ENCODE data around the gene SMURF1. TPM values are rescaled to one million over a fixed set of nuclear protein-coding genes. Genes with fewer than 3 reads are reported as not detected.

The SMURF1 gene
- total and polyA plus RNA-seq, 2 of the 8 experiments (the other 6 are each of a cell fraction or from before 2014, with no cell fraction given): 9.6 to 24.5 TPM

DNA sequence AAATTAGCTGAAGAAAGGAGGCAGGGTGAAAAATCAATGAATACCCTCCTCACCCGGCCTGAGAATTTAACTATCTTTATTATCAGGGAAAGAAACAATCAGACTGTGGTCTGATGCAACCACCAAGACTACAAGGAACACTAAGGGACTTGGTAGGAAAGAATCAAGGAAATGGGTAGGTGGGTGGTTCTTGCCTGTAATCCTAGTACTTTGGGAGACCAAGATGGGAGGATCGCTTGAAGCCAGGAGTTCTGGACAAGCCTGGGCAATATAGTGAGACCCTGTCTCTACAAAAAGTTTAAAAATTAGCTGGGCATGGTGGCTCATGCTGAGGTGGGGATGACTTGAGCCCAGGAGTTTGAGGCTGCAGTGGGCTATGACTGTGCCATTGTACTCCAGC lies 12.6 kb downstream of the SMURF1 start (continued):
- TF ChIP-seq, protein P1, sequence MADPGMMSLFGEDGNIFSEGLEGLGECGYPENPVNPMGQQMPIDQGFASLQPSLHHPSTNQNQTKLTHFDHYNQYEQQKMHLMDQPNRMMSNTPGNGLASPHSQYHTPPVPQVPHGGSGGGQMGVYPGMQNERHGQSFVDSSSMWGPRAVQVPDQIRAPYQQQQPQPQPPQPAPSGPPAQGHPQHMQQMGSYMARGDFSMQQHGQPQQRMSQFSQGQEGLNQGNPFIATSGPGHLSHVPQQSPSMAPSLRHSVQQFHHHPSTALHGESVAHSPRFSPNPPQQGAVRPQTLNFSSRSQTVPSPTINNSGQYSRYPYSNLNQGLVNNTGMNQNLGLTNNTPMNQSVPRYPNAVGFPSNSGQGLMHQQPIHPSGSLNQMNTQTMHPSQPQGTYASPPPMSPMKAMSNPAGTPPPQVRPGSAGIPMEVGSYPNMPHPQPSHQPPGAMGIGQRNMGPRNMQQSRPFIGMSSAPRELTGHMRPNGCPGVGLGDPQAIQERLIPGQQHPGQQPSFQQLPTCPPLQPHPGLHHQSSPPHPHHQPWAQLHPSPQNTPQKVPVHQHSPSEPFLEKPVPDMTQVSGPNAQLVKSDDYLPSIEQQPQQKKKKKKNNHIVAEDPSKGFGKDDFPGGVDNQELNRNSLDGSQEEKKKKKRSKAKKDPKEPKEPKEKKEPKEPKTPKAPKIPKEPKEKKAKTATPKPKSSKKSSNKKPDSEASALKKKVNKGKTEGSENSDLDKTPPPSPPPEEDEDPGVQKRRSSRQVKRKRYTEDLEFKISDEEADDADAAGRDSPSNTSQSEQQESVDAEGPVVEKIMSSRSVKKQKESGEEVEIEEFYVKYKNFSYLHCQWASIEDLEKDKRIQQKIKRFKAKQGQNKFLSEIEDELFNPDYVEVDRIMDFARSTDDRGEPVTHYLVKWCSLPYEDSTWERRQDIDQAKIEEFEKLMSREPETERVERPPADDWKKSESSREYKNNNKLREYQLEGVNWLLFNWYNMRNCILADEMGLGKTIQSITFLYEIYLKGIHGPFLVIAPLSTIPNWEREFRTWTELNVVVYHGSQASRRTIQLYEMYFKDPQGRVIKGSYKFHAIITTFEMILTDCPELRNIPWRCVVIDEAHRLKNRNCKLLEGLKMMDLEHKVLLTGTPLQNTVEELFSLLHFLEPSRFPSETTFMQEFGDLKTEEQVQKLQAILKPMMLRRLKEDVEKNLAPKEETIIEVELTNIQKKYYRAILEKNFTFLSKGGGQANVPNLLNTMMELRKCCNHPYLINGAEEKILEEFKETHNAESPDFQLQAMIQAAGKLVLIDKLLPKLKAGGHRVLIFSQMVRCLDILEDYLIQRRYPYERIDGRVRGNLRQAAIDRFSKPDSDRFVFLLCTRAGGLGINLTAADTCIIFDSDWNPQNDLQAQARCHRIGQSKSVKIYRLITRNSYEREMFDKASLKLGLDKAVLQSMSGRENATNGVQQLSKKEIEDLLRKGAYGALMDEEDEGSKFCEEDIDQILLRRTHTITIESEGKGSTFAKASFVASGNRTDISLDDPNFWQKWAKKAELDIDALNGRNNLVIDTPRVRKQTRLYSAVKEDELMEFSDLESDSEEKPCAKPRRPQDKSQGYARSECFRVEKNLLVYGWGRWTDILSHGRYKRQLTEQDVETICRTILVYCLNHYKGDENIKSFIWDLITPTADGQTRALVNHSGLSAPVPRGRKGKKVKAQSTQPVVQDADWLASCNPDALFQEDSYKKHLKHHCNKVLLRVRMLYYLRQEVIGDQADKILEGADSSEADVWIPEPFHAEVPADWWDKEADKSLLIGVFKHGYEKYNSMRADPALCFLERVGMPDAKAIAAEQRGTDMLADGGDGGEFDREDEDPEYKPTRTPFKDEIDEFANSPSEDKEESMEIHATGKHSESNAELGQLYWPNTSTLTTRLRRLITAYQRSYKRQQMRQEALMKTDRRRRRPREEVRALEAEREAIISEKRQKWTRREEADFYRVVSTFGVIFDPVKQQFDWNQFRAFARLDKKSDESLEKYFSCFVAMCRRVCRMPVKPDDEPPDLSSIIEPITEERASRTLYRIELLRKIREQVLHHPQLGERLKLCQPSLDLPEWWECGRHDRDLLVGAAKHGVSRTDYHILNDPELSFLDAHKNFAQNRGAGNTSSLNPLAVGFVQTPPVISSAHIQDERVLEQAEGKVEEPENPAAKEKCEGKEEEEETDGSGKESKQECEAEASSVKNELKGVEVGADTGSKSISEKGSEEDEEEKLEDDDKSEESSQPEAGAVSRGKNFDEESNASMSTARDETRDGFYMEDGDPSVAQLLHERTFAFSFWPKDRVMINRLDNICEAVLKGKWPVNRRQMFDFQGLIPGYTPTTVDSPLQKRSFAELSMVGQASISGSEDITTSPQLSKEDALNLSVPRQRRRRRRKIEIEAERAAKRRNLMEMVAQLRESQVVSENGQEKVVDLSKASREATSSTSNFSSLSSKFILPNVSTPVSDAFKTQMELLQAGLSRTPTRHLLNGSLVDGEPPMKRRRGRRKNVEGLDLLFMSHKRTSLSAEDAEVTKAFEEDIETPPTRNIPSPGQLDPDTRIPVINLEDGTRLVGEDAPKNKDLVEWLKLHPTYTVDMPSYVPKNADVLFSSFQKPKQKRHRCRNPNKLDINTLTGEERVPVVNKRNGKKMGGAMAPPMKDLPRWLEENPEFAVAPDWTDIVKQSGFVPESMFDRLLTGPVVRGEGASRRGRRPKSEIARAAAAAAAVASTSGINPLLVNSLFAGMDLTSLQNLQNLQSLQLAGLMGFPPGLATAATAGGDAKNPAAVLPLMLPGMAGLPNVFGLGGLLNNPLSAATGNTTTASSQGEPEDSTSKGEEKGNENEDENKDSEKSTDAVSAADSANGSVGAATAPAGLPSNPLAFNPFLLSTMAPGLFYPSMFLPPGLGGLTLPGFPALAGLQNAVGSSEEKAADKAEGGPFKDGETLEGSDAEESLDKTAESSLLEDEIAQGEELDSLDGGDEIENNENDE (IDR thresholded peaks at IDR 0.05; ENCODE audit: insufficient replicate concordance, low read length): no peak
- TF ChIP-seq CHD1 (IDR thresholded peaks at IDR 0.05; ENCODE audit: low read depth, low read length) (no peak), PHF8 (conservative IDR thresholded peaks at IDR 0.05; ENCODE audit: low read depth, low read length) (no peak), TAF7 (optimal IDR thresholded peaks at IDR 0.05; ENCODE audit: borderline replicate concordance, low read depth, low read length) (no peak), SP2 (IDR thresholded peaks at IDR 0.05; ENCODE audit: low read length) (no peak), SUZ12 (IDR thresholded peaks at IDR 0.05; ENCODE audit: low read length) (no peak), RAD21 (IDR thresholded peaks at IDR 0.05 in 1 of 2, conservative IDR thresholded peaks at IDR 0.05 in 1 of 2; ENCODE audit: low read depth in 2 of 2, low read length in 2 of 2) (no peak)
- TF ChIP-seq, protein P2, sequence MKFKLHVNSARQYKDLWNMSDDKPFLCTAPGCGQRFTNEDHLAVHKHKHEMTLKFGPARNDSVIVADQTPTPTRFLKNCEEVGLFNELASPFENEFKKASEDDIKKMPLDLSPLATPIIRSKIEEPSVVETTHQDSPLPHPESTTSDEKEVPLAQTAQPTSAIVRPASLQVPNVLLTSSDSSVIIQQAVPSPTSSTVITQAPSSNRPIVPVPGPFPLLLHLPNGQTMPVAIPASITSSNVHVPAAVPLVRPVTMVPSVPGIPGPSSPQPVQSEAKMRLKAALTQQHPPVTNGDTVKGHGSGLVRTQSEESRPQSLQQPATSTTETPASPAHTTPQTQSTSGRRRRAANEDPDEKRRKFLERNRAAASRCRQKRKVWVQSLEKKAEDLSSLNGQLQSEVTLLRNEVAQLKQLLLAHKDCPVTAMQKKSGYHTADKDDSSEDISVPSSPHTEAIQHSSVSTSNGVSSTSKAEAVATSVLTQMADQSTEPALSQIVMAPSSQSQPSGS (IDR thresholded peaks at IDR 0.05; ENCODE audit: low read length): no peak

Data from H1 (cell line).